HepG2 (cell line): ENCODE measurements around the gene FITM1. TPM values are rescaled to one million over a fixed set of nuclear protein-coding genes. Genes with fewer than 3 reads are reported as not detected.
A peak's percentile ranks its signal among the peaks of the same experiment; 100 is the strongest.

Experiments
- ATF7-NPFF ChIP-seq: sonication (generic); formaldehyde crosslinking; IDR thresholded peaks from 2 replicates; pipeline ENCODE4 v1.8.1; 2023; ENCODE audit warnings: mild to moderate bottlenecking, low read depth, missing genetic modification reagents, moderate library complexity
- CREM ChIP-seq, 2 experiments: sonication (generic) in 1 of 2; formaldehyde crosslinking in 1 of 2; IDR thresholded peaks; 2 replicates each; pipeline versions ENCODE4 v1.4.0 to v1.6.1; 2016 to 2020; ENCODE audit warnings: antibody characterized with exemption in 1 of 2, mild to moderate bottlenecking in 1 of 2, missing genetic modification reagents in 1 of 2
- ELF3 ChIP-seq: IDR thresholded peaks from 2 replicates; pipeline ENCODE4 v1.6.1; 2016; ENCODE audit warnings: missing genetic modification reagents, missing compliant biosample characterization
- FLYWCH1 ChIP-seq: sonication (generic); formaldehyde crosslinking; IDR thresholded peaks from 2 replicates; pipeline ENCODE4 v1.8.1; 2023; ENCODE audit warnings: mild to moderate bottlenecking, missing genetic modification reagents
- ISX ChIP-seq: sonication (generic); formaldehyde crosslinking; conservative IDR thresholded peaks from 2 replicates; pipeline ENCODE4 v1.5.0; 2020; ENCODE audit warnings: missing genetic modification reagents
- KDM3A ChIP-seq: IDR thresholded peaks from 2 replicates; pipeline ENCODE4 v1.6.1; 2018; ENCODE audit warnings: low read depth, missing compliant biosample characterization
- MYC ChIP-seq: sonication (generic); formaldehyde crosslinking; IDR thresholded peaks from 2 replicates; pipeline ENCODE4 v1.9.0; 2021; ENCODE audit warnings: missing genetic modification reagents, borderline replicate concordance
- NR0B2 ChIP-seq: sonication (generic); formaldehyde crosslinking; IDR thresholded peaks from 2 replicates; pipeline ENCODE4 v1.4.0; 2020; ENCODE audit warnings: mild to moderate bottlenecking, missing genetic modification reagents
- PRMT3 ChIP-seq: sonication (generic); formaldehyde crosslinking; IDR thresholded peaks from 2 replicates; pipeline ENCODE4 v1.8.1; 2022; ENCODE audit warnings: low read depth, mild to moderate bottlenecking, moderate library complexity, missing genetic modification reagents, borderline replicate concordance
- SNRNP70 ChIP-seq: fragments of 200-400 bp; formaldehyde crosslinking; IDR thresholded peaks from 2 replicates; pipeline ENCODE4 v1.6.1; 2017; ENCODE audit warnings: mild to moderate bottlenecking, low read depth, low read length, moderate library complexity
- TEAD2 ChIP-seq: sonication (generic); formaldehyde crosslinking; IDR thresholded peaks from 2 replicates; pipeline ENCODE4 v1.9.0; 2021; ENCODE audit warnings: missing genetic modification reagents
- TEAD3 ChIP-seq: optimal IDR thresholded peaks from 2 replicates; pipeline ENCODE3; 2016; ENCODE audit warnings: borderline replicate concordance
- TFDP2 ChIP-seq: sonication (generic); formaldehyde crosslinking; IDR thresholded peaks from 2 replicates; pipeline ENCODE4 v1.4.0; 2020; ENCODE audit warnings: missing genetic modification reagents
- ZBTB39 ChIP-seq: sonication (generic); formaldehyde crosslinking; IDR thresholded peaks from 2 replicates; pipeline ENCODE4 v1.5.0; 2020; ENCODE audit warnings: missing genetic modification reagents
- ZBTB7B ChIP-seq: sonication (generic); formaldehyde crosslinking; IDR thresholded peaks from 2 replicates; pipeline ENCODE4 v1.4.0; 2020; ENCODE audit warnings: missing genetic modification reagents
- ZBTB8A ChIP-seq: sonication (generic); formaldehyde crosslinking; IDR thresholded peaks from 2 replicates; pipeline ENCODE4 v1.4.0; 2020; ENCODE audit warnings: mild to moderate bottlenecking, low read depth, missing genetic modification reagents, borderline replicate concordance
- ZEB1 ChIP-seq: IDR thresholded peaks from 2 replicates; pipeline ENCODE4 v1.6.1; 2012; ENCODE audit warnings: mild to moderate bottlenecking, low read depth, inconsistent platforms; ENCODE audit not compliant: insufficient replicate concordance
- ZFP82 ChIP-seq: sonication (generic); formaldehyde crosslinking; IDR thresholded peaks from 2 replicates; pipeline ENCODE4 v1.5.1; 2020; ENCODE audit warnings: mild to moderate bottlenecking, missing genetic modification reagents, borderline replicate concordance
- ZIK1 ChIP-seq: sonication (generic); formaldehyde crosslinking; IDR thresholded peaks from 2 replicates; pipeline ENCODE4 v1.5.0; 2020; ENCODE audit warnings: mild to moderate bottlenecking, low read depth, missing genetic modification reagents, borderline replicate concordance
- ZNF121 ChIP-seq: sonication (generic); formaldehyde crosslinking; IDR thresholded peaks from 2 replicates; pipeline ENCODE4 v1.5.0; 2020; ENCODE audit warnings: mild to moderate bottlenecking, missing genetic modification reagents
- ZNF530 ChIP-seq: sonication (generic); formaldehyde crosslinking; IDR thresholded peaks from 2 replicates; pipeline ENCODE4 v1.5.0; 2020; ENCODE audit warnings: low read depth, mild to moderate bottlenecking, missing genetic modification reagents
- ZNF597 ChIP-seq: sonication (generic); formaldehyde crosslinking; IDR thresholded peaks from 2 replicates; pipeline ENCODE4 v1.5.0; 2020; ENCODE audit warnings: missing genetic modification reagents
- polyA plus RNA-seq, 8 experiments: library from polyadenylated mRNA; depleted of rRNA in 3 of 8; stranded (reverse) in 7 of 8; unstranded in 1 of 8; fragments of >200 nt; fragmentation: Illumina TruSeq in 4 of 8; extraction: Trizol in 4 of 8; gene quantifications; 2 replicates each; pipeline versions ENCODE4 v1.2.1 to v1.2.3, GENCODE V29; 2011 to 2016; ENCODE audit warnings: low read depth in 4 of 8, missing spikeins in 1 of 8, mixed read lengths in 1 of 8; ENCODE audit not compliant: insufficient read depth in 1 of 8
- total RNA-seq, 5 experiments: library from RNA; depleted of rRNA; stranded (reverse); fragments of >200 nt; fragmentation: Illumina TruSeq; extraction: Trizol; gene quantifications; 2 replicates each; pipeline ENCODE4 v1.2.3, GENCODE V29; 2016; ENCODE audit warnings: low read depth in 1 of 5

The FITM1 gene
- total and polyA plus RNA-seq, 2 of the 13 experiments (the other 11 are each of a cell fraction or from before 2014, with no cell fraction given), result 2.7 to 5.8 TPM

- TF ChIP-seq ZNF597 (CRISPR knock-in tag) (no peak), ZNF121 (CRISPR knock-in tag) (no peak), ZBTB7B (CRISPR knock-in tag) (peak; percentile 57), TEAD2 (CRISPR knock-in tag) (no peak), KDM3A (CRISPR knock-in tag) (peak; percentile 33; the same call in 1 of the 2 replicates), FLYWCH1 (no peak), TEAD3 (CRISPR knock-in tag) (no peak), SNRNP70 (no peak), ZIK1 (CRISPR knock-in tag) (peak; percentile 68), ISX (CRISPR knock-in tag) (no peak), ZBTB39 (peak; percentile 62; the same call in 1 of the 2 replicates), ZBTB8A (CRISPR knock-in tag) (no peak), MYC (CRISPR knock-in tag) (no peak; the same call in 1 of the 2 replicates), NR0B2 (CRISPR knock-in tag) (no peak), ZEB1 (no peak), PRMT3 (CRISPR knock-in tag) (no peak), ATF7-NPFF (0 out of 2 replicates have a peak, but pooled peaks have one; percentile 37), CREM (IDR thresholded peaks at IDR 0.05) (peak; percentile 37; the same call in 1 of the 2 replicates), CREM (CRISPR knock-in tag; IDR thresholded peaks at IDR 0.05) (no peak), ZFP82 (CRISPR knock-in tag) (no peak), ELF3 (CRISPR knock-in tag) (peak; percentile 71; the same call in 1 of the 2 replicates), ZNF530 (CRISPR knock-in tag) (no peak), TFDP2 (CRISPR knock-in tag) (0 out of 2 replicates have a peak, but pooled peaks have one; percentile 17)
These were observed 474 bp downstream of the FITM1 start (continued) for GRCh38 chr14:24130717-24131548.
